IPS-18c (cell line): Measurements from ENCODE around the gene DPYSL5.
"Not testable (repeated sequence)": the region's sequence is repeated elsewhere in the genome, so short reads cannot be mapped to it uniquely, and the experiment has no call there.

Experiments
- H3K4me3 ChIP-seq: 2 replicates; pipeline ENCODE4 v1.7.0; 2013; ENCODE audit warnings: low read depth, mild to moderate bottlenecking, low read length, moderate library complexity; ENCODE audit not compliant: insufficient read depth
- H3K9me3 ChIP-seq: one replicate; pipeline ENCODE4 v1.6.1; 2013; ENCODE audit warnings: mild to moderate bottlenecking, low read length, moderate library complexity; ENCODE audit not compliant: control insufficient read depth, insufficient read depth

The DPYSL5 gene

GRCh38 chr2:26847655-26848335 lies at the start of gene DPYSL5:
DPYSL5 (plus strand) TSS chr2:26848132; CDS start chr2:26898500, 50,368 bp downstream.
- Histone ChIP-seq H3K4me3 (peak within 1 kb of the TSS; percentile 67), H3K9me3 (peaks cover 2% of the 10 kb centered on the region)

- H3K4me3 ChIP-seq: no peak overlapping the region
- H3K9me3 ChIP-seq: peaks cover 2% of the 10 kb centered on the region
Measured at GRCh38 chr2:26801328-26801727, 46.6 kb upstream of the DPYSL5 start.

DNA sequence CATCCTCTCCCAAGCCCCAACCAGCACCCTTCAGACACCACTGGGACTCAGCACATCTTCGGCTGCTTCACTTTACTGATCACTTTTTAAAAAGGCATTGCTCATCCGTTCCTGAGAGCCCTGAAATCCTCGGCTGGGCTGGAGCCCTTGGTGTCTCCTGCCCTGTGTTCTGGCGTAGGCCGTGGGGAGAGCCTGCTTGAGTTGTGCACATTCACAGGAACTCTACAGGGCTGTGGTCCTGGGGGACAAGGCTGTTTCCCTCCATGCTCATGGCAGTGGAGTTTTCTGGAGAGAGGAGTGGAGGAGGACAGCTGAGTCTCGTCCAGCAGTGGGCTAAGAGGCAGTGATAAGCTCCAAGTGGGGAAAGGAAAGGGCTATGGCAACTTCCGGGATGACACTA lies 46.1 kb upstream of the DPYSL5 start:
- Histone ChIP-seq H3K4me3 (no peak overlapping the region), H3K9me3 (peaks cover 2% of the 10 kb centered on the region)

DNA sequence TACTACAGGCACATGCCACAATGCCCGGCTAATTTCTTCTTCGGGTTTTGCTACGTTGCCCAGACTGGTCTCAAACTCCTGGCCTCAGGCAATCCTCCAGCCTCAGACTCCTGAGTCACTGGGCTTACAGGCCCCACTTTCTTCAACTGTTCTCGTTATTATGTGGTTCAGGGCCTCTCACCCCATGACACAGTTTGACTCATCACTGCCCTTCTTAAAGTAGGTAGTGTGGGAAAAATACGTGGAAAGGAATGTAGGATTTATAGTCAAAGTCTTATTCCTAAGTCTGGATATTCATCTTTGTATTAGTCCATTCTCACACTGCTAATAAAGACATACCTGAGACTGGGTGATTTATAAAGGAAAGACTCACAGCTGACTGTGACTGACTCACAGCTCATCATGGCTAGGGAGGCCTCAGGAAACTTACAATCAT lies 42.7 kb upstream of the DPYSL5 start:
- Histone ChIP-seq H3K9me3 (peaks cover 2% of the 10 kb centered on the region), H3K4me3 (no peak overlapping the region)

DNA sequence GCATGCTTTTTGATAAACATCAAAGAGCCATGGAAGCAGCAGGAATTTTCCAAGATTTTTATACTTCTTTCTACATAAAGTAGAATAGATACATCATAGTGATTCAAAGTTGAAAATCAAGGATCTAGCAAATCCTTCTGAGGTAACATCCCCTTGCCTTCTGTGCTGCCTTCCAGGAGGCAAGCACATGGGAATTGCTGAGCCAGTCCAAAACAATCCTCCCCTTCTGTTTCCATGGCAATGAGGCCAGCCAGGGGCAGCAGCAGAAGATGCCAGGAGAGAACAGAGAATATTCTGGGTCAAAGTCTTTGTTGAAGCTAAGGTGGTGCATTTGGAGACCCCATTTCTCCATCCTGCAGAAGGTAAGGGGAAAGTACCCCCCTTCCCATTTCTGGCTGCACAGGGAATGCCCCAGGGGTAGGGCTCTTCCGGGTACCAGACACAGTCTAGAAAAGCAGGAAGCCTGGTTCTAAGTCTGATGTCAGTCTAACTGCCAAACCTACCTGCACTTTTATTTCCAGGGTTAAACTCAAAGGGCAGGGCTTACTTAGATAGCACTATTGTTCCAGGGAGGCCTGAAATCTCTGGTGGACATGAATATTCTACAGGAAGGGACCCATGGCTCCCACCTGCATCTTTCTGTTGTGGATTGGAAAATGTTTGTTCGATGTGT lies 40.0 kb upstream of the DPYSL5 start:
- Histone ChIP-seq H3K4me3 (no peak overlapping the region), H3K9me3 (peaks cover 2% of the 10 kb centered on the region)

DNA sequence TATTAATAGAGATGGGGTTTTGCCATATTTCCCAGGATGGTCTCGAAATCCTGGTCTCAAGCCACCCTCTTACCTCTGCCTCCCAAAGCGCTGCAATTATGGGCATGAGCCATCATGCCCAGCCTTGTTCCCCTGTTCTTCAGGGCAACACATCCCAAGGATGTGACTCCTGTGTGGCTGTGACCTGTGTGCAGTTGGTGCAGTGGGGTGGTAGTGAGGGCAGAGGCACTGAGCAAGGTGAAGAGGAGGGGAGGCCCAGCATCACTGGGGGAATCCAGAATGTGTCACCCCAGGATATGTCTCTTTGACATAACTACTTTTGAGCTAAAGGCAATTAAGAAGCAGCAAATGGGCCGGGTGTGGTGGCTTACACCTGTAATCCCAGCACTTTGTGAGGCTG lies 38.7 kb upstream of the DPYSL5 start:
- Histone ChIP-seq H3K9me3 (peaks cover 2% of the 10 kb centered on the region), H3K4me3 (no peak overlapping the region)

DNA sequence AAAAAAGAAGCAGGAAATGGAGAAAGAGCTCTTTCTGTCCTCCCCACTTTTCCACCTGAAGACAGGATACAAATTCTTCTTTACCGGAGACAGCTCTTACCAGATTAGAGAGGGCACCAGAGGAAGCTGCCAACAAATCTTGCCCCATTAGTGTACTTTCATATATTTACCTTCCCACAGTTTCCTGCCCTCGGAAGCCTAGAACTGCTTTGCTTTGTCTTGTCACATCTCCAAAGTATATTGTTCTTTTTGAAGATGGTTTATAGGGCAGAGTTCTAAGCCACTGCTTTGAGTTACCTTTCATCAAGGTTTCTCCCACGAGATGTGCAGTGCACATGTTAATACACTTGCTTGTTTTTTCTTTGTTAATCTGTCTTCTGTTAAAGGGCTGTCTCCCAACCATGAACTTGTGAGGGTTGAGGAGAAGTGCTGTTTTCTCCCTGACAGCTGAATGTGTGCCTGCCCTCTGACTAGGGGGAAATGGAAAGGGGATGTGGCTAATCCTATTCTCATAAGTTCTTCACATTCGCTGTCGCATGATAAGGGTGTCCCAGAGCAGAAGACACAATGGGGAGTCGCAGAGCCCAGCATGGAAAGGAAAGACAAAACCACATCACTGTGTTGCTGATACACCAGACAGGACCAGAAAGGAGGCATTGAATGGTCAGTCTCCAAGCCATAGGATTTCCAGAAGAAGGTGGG lies 37.9 kb upstream of the DPYSL5 start:
- H3K9me3 ChIP-seq: peaks cover 1% of the 10 kb centered on the region
- no peak overlapping the region for H3K4me3 ChIP-seq

DNA sequence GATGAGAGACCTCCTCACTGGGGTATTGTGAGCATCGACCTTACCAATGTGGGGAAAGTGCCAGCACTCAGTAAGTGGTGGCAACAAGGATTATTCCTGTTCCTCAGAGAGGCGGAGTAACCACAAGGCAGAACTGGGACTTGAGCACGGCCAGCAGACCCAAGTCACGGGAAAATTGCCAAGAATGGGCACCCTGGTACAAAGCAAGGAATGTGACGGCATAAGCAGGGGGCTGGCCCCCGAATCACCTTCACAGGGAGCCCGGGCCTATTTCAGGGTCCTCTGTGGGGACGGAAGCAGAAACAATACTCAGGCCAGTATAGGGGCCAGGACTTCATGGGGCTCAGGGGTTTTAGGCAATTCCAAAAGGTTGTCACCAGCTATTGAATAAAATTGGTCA lies 36.7 kb upstream of the DPYSL5 start:
- H3K9me3 ChIP-seq: no peaks in the 10 kb centered on the region
- H3K4me3 ChIP-seq: no peak overlapping the region

DNA sequence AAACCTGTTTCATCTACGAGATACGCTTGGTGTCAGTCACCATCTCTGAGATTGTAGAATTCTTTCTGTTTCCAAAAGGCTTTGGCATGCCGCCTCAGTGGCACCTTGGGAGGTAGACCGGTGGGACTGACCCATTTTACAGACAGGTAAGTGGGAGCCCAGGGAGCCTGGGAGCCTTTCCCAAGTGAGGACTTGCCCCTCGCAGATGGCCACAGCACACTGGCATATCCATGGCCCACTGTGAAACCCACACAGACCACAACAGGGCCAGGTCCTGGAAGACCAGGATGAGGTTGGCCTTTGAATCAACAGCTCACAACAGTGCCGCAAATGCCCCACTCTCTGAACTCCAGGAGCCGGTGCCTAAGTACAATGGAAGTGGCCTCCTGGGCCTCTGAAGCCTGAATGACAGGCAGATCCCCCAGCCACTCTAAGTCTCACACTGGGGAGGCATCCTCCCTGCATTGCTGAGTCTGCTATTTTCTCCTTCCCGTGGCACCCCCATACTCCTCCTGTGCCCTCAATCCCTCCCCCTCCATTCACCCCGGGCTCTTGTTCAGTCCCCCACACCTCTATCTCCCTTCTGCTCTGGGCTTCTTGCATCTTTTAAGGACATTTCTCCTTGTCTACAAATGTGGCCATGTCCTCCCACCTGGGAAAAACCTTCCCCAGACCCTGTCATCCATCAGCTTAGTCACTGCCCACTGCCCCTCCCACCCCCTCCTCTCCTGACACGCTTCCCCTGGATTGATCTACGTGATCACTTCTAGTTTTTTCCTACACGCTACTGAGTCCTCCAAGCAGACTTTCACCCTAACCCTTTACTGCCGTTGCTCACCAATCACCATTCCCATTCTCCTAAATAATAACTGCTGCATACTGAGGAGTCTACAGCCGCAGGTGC lies 35.9 kb upstream of the DPYSL5 start:
- Histone ChIP-seq H3K4me3 (no peak overlapping the region), H3K9me3 (no peaks in the 10 kb centered on the region)

DNA sequence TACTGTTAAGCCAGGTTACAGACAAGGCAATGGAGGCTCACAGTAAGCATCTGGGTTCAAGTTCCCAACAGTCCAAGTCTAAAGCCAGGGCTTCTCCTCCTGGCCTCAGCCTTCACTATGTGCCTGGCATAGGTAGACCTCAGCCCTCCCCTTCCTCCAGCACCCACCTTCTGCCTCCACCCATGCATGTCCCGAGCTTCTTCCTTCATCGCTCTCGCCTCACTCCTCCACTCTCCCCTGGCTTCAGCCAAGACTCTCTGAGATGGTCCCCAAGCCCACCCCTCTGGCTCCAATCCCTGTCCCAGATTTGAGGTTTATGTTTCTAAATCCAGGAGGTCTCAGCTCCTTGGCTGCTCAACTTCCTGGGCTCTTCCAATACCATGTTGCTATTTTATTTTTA lies 35.2 kb upstream of the DPYSL5 start:
- Histone ChIP-seq H3K9me3 (no peaks in the 10 kb centered on the region), H3K4me3 (no peak overlapping the region)

- not testable (repeated sequence) for H3K9me3 ChIP-seq, H3K4me3 ChIP-seq
Measured at GRCh38 chr2:26814072-26814765, 33.7 kb upstream of the DPYSL5 start.

GRCh38 chr2:26816893-26817292 lies 31.0 kb upstream of the DPYSL5 start:
- H3K4me3 ChIP-seq: no peak overlapping the region
- no peaks in the 10 kb centered on the region for H3K9me3 ChIP-seq

DNA sequence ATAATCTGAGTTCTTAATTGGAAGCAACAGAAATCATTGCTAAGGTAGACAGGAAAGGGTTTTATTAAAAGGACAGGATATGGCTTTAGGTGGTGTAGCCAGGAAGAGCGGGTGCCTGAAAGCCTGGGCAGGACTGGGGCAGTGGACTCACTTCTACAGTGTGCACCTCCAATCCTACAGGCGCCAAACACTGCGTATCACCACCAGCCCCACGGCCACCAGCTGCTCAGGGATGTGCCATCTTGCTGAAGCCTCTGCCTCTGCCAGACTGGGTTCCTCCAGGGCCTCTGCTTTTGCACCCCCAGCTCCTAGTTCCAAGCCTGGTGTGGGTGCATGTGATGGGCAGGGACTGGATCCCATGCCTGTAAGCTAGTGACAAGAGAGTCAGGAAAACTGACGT lies 29.7 kb upstream of the DPYSL5 start:
- Histone ChIP-seq H3K9me3 (no peaks in the 10 kb centered on the region), H3K4me3 (no peak overlapping the region)

GRCh38 chr2:26818972-26819371 lies 29.0 kb upstream of the DPYSL5 start:
- H3K4me3 ChIP-seq: no peak overlapping the region
- H3K9me3 ChIP-seq: no peaks in the 10 kb centered on the region

DNA sequence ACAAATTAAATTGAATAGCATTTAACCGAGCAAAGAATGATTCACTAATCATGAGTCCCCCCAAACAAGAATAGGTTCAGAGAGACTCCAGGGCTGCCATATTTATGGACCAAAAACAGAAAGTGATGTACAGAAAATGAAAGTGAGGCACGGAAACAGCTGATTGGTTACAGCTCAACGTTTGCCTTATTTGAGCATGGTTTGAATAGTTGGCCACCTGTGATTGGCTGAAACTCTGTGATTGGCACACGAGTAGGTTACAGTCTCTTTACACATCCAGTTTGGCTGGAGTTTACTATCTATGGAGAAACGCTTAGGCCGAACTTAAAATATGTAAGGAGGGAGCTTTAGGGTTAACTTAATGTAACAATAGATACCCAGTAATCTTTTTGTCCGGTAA lies 27.0 kb upstream of the DPYSL5 start:
- no peaks in the 10 kb centered on the region for H3K9me3 ChIP-seq
- no peak overlapping the region for H3K4me3 ChIP-seq

DNA sequence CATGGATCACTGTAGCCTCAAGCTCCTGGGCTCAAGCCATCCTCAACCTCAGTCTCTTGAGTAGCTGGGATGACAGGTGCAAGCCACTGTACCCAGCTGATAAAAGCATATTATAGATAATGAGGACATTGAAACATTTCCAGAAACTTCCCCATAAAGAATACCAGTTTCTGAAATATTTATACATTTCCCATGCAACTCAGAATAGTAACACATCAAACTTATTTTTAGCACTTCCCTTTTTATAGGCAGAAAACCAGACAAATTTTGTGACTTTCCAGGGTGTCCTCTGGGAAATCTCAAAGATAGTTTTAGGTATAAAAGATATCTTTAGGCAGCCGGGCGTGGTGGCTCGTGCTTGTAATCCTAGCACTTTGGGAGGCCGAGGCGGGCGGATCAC lies 25.1 kb upstream of the DPYSL5 start:
- Histone ChIP-seq H3K4me3 (no peak overlapping the region), H3K9me3 (no peaks in the 10 kb centered on the region)
